Neural progenitor cell (in vitro differentiated cells): ENCODE results near the gene OPCML.

Experiments
- EZH2 ChIP-seq: fragments of 200-600 bp; sonication (generic); IDR thresholded peaks from 2 replicates; pipeline ENCODE4 v1.6.1; 2017; ENCODE audit warnings: antibody characterized with exemption, mild to moderate bottlenecking, moderate library complexity
- TF ChIP-seq, protein P1 (sequence below): fragments of 200-600 bp; sonication (generic); IDR thresholded peaks from 2 replicates; pipeline ENCODE4 v1.5.1; 2017; ENCODE audit warnings: antibody characterized with exemption, mild to moderate bottlenecking

DNA sequence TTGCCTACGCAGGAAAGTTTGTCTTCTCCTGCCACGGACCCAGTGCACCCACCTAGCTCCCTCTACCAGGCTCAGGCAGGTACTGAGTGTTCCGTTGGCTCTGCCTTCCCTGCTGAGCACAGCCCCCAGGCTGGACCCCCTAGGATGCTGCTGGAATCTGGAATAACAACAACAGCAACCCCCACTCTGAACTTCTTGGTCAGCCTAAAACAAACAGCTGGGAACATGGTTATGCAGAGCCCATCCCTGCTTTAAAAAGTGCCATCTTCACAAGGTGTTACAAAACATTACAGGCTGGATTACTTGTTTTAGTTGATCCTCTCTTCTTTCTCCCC, 1.8 kb downstream of the OPCML start:
- no peak for TF ChIP-seq EZH2
- TF ChIP-seq, protein P1, sequence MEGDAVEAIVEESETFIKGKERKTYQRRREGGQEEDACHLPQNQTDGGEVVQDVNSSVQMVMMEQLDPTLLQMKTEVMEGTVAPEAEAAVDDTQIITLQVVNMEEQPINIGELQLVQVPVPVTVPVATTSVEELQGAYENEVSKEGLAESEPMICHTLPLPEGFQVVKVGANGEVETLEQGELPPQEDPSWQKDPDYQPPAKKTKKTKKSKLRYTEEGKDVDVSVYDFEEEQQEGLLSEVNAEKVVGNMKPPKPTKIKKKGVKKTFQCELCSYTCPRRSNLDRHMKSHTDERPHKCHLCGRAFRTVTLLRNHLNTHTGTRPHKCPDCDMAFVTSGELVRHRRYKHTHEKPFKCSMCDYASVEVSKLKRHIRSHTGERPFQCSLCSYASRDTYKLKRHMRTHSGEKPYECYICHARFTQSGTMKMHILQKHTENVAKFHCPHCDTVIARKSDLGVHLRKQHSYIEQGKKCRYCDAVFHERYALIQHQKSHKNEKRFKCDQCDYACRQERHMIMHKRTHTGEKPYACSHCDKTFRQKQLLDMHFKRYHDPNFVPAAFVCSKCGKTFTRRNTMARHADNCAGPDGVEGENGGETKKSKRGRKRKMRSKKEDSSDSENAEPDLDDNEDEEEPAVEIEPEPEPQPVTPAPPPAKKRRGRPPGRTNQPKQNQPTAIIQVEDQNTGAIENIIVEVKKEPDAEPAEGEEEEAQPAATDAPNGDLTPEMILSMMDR, result peak; percentile 3
